OCI-LY7 (cell line): ENCODE results near the gene PPP2R5C. TPM values are rescaled to one million over a fixed set of nuclear protein-coding genes. Genes with fewer than 3 reads are reported as not detected.

Experiments used
- BruUV-seq: library from RNA; stranded (reverse); fragments of 400-500 nt; replicated peaks from 2 replicates; lab custom pipeline; 2021; lab: Mats Ljungman, UMichigan
- CTCF ChIA-PET: fragments of 300-600 bp; sonication (Branson Sonifier 250); formaldehyde crosslinking; loops from one replicate; lab custom pipeline; 2022; ENCODE audit warnings: antibody characterized with exemption; ENCODE audit not compliant: unreplicated experiment; lab: Charles Lee
- POLR2A ChIA-PET: fragments of 300-600 bp; sonication (Branson Sonifier 250); formaldehyde crosslinking; loops from one replicate; lab custom pipeline; 2022; ENCODE audit warnings: antibody characterized with exemption; lab: Charles Lee
- DNase-seq: peaks from one replicate; pipeline ENCODE4 v3.0.0-alpha.2; 2015; ENCODE audit warnings: low spot score
- H2AFZ ChIP-seq: fragments of 200-600 bp; sonication (generic), shearing (Covaris generic); 2 replicates; pipeline ENCODE4 v1.6.1; 2014; ENCODE audit warnings: mild to moderate bottlenecking, antibody characterized with exemption, low read length, moderate library complexity
- H3K27ac ChIP-seq: fragments of 200-600 bp; sonication (generic); 2 replicates; pipeline ENCODE4 v1.5.1; 2014; ENCODE audit warnings: mixed run types, low read depth, mild to moderate bottlenecking, moderate library complexity, low read length, inconsistent platforms; ENCODE audit not compliant: poor library complexity, severe bottlenecking
- H3K36me3 ChIP-seq: fragments of 200-600 bp; sonication (generic); 2 replicates; pipeline ENCODE4 v1.6.1; 2014; ENCODE audit warnings: mild to moderate bottlenecking, antibody characterized with exemption, low read length, moderate library complexity, mixed read lengths; ENCODE audit not compliant: insufficient read depth
- H3K4me1 ChIP-seq: fragments of 200-600 bp; sonication (generic); 2 replicates; pipeline ENCODE4 v1.5.1; 2014; ENCODE audit warnings: mild to moderate bottlenecking, low read length; ENCODE audit not compliant: insufficient read depth, poor library complexity, severe bottlenecking
- H3K4me2 ChIP-seq: fragments of 200-600 bp; sonication (generic); 2 replicates; pipeline ENCODE4 v1.6.1; 2014; ENCODE audit warnings: mild to moderate bottlenecking, low read length
- H3K4me3 ChIP-seq: fragments of 200-600 bp; sonication (generic); 2 replicates; pipeline ENCODE4 v1.5.1; 2014; ENCODE audit warnings: mild to moderate bottlenecking, low read depth, low read length; ENCODE audit not compliant: poor library complexity, severe bottlenecking
- H3K79me2 ChIP-seq: fragments of 200-600 bp; sonication (generic); 2 replicates; pipeline ENCODE4 v1.6.1; 2016; ENCODE audit warnings: low read depth, mild to moderate bottlenecking, low read length, moderate library complexity, mixed read lengths; ENCODE audit not compliant: insufficient read depth
- H3K9me2 ChIP-seq: fragments of 200-600 bp; sonication (generic); 2 replicates; pipeline ENCODE4 v1.6.1; 2016; ENCODE audit warnings: mild to moderate bottlenecking, low read length, mixed read lengths; ENCODE audit not compliant: insufficient read depth
- H3K9me3 ChIP-seq: fragments of 200-600 bp; sonication (generic); 2 replicates; pipeline ENCODE4 v1.6.1; 2014; ENCODE audit warnings: mild to moderate bottlenecking, mixed run types, low read length, mixed read lengths
- H4K20me1 ChIP-seq: fragments of 200-600 bp; sonication (generic); 2 replicates; pipeline ENCODE4 v1.6.1; 2014; ENCODE audit warnings: mild to moderate bottlenecking, antibody characterized with exemption, low read length, moderate library complexity, mixed read lengths; ENCODE audit not compliant: insufficient read depth
- EZH2phosphoT487 ChIP-seq: fragments of 200-600 bp; sonication (generic); IDR thresholded peaks from 2 replicates; pipeline ENCODE4 v1.6.1; 2018; ENCODE audit warnings: low read depth, borderline replicate concordance, mild to moderate bottlenecking, mixed run types, antibody characterized with exemption, low read length, moderate library complexity, mixed read lengths
- intact Hi-C: fragments of 100-400 bp; cut with micrococcal nuclease; formaldehyde crosslinking; loops from one replicate; pipeline ENCODE4 v1.10.0; 2022; ENCODE audit not compliant: unreplicated experiment
- total RNA-seq, 2 experiments: library from RNA; depleted of rRNA in 1 of 2; stranded (reverse); fragments of >200 nt in 1 of 2; shearing (Covaris generic) in 1 of 2; gene quantifications; 2 replicates each; pipeline ENCODE4 v1.2.3, GENCODE V29; 2014 to 2022
- TF ChIP-seq, protein P1 (sequence below): fragments of 200-600 bp; sonication (generic); conservative IDR thresholded peaks from 2 replicates; pipeline ENCODE4 v1.5.1; 2014; ENCODE audit warnings: mild to moderate bottlenecking, antibody characterized with exemption, low read length, moderate library complexity, mixed read lengths

Gene PPP2R5C
- total RNA-seq, 2 experiments from 2014 or later = 161 to 236 TPM

DNA sequence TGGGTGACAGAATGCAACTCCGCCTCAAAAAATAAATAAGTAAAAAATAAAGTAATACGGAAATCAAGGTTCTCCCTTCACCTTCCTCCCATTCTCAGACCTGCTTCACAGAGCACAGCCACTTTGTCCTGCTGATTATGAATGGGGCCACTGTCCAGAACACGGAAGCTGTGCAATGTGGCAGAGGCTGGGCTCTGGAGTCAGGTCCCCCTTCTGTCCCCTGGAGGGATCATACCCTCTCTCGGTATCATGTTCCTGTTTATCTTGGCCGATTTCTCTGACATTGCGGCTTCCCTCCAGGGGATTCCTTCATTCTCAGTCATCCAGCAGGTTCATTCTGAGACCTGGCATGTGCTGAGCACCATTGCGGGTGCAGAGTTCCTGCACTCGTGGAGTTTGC, 11.3 kb downstream of the PPP2R5C start:
- intact Hi-C loops = loop anchor here (5.0 kb wide), 1 partner anchor 65 kb away; no protein-coding TSS in a partner anchor
- CTCF ChIA-PET = interaction anchor here (0.6 to 0.9 kb wide), 2 partner anchors 38 to 73 kb away, joined by 3 to 7 read pairs; no protein-coding TSS in a partner anchor
- peaks cover 4% of the 10 kb centered on the region; the same call in 1 of the 2 replicates for H3K79me2 ChIP-seq
- no peak overlapping the region for H3K4me3 ChIP-seq
- no peak for DNase-seq
- peaks cover 4% of the 10 kb centered on the region; the same call in 1 of the 2 replicates for H3K36me3 ChIP-seq
- H3K4me1 ChIP-seq = peaks cover 83% of the 10 kb centered on the region
- H3K4me2 ChIP-seq = peak overlapping the region; percentile 71
- H2AFZ ChIP-seq = no peak overlapping the region; the same call in 1 of the 2 replicates
- H3K9me3 ChIP-seq = peaks cover 3% of the 10 kb centered on the region; the same call in 1 of the 2 replicates
- no peaks in the 10 kb centered on the region for H4K20me1 ChIP-seq
- POLR2A ChIA-PET = interaction anchor here (0.6 to 12.2 kb wide), 6 partner anchors 39 to 315 kb away, joined by 3 to 165 read pairs (median 4); no protein-coding TSS in a partner anchor
- no peak for TF ChIP-seq EZH2phosphoT487
- TF ChIP-seq, protein P1, sequence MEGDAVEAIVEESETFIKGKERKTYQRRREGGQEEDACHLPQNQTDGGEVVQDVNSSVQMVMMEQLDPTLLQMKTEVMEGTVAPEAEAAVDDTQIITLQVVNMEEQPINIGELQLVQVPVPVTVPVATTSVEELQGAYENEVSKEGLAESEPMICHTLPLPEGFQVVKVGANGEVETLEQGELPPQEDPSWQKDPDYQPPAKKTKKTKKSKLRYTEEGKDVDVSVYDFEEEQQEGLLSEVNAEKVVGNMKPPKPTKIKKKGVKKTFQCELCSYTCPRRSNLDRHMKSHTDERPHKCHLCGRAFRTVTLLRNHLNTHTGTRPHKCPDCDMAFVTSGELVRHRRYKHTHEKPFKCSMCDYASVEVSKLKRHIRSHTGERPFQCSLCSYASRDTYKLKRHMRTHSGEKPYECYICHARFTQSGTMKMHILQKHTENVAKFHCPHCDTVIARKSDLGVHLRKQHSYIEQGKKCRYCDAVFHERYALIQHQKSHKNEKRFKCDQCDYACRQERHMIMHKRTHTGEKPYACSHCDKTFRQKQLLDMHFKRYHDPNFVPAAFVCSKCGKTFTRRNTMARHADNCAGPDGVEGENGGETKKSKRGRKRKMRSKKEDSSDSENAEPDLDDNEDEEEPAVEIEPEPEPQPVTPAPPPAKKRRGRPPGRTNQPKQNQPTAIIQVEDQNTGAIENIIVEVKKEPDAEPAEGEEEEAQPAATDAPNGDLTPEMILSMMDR = no peak
- no peaks in the 10 kb centered on the region for H3K9me2 ChIP-seq
- peak overlapping the region; percentile 96 for H3K27ac ChIP-seq
- no TSS peak for BruUV-seq

DNA sequence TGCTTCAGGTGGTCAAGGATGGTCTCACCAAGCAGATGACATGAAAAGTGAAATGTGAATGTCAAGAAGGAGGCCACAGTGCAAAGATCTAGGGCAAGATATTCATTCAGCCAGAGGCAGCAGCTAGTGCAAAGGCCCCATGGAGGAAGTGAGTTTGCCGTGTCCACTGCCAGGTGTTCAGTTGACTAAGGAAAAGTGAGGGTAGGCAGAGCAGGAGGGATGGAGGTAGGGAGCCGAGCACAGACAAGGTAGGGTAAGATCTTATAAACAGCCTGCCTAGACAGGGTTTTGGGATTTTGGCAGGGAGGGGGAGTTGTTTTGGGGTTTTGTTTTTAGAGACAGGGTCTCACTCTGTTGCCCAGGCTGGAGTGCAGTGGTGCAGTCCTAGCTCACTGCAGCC, 11.9 kb downstream of the PPP2R5C start:
- Histone ChIP-seq H2AFZ (no peak overlapping the region; the same call in 1 of the 2 replicates), H4K20me1 (no peaks in the 10 kb centered on the region), H3K79me2 (peaks cover 4% of the 10 kb centered on the region; the same call in 1 of the 2 replicates), H3K27ac (peak overlapping the region; percentile 96), H3K9me3 (peaks cover 9% of the 10 kb centered on the region; the same call in 1 of the 2 replicates), H3K9me2 (no peaks in the 10 kb centered on the region), H3K36me3 (peaks cover 7% of the 10 kb centered on the region; the same call in 1 of the 2 replicates), H3K4me3 (peak overlapping the region; percentile 49), H3K4me1 (peaks cover 85% of the 10 kb centered on the region), H3K4me2 (peak overlapping the region; percentile 71)
- TF ChIP-seq, protein P1 = no peak
- TF ChIP-seq EZH2phosphoT487 = no peak
- BruUV-seq = no TSS peak
- peak; percentile 31 for DNase-seq
- intact Hi-C loops = loop anchor here (5.0 kb wide), 1 partner anchor 66 kb away; no protein-coding TSS in a partner anchor
- POLR2A ChIA-PET = interaction anchor here (0.5 to 12.2 kb wide), 12 partner anchors 11 to 334 kb away, joined by 3 to 165 read pairs (median 4); no protein-coding TSS in a partner anchor
- CTCF ChIA-PET = interaction anchor here (0.6 to 1.1 kb wide), 4 partner anchors 37 to 72 kb away, joined by 3 to 7 read pairs (median 3); no protein-coding TSS in a partner anchor
